ENCODE data around the gene MYO18B.

DNA sequence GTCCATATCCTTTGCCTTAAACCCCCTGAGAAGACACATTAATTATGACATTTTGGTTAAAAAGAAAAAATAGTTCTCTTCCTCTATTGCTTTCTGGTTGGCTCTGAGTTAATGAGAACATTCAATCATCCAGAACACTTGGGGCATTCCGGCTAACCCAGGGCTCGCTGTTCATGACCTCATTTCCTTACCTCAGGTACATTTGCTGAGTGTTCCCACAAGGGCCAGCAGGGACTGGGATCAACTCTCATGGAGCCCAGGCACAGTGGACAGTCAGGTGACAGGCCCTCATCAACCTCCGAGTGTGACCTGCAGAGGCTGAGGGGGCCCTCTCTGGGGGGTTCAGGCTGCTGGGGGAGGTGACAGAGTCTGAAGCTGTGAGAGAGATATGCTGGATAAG lies 98.9 kb downstream of the MYO18B start:
- TF ChIP-seq POLR2A (IDR thresholded peaks at IDR 0.05; ENCODE audit: low read depth, low read length) = no peak
- no peak for TF ChIP-seq POLR2AphosphoS5 (IDR thresholded peaks at IDR 0.05; ENCODE audit: low read depth, low read length)
